Glomerular endothelial cell (primary cell): ENCODE measurements around the gene OR10T2. TPM values are rescaled to one million over a fixed set of nuclear protein-coding genes. Genes with fewer than 3 reads are reported as not detected.
"Not testable (repeated sequence)": the region's sequence is repeated elsewhere in the genome, so short reads cannot be mapped to it uniquely, and the experiment has no call there.

Experiments used
- DNase-seq: peaks from one replicate; pipeline ENCODE4 v3.0.0-alpha.2; 2011; ENCODE audit warnings: low read depth, low spot score; ENCODE audit errors: extremely low read depth
- total RNA-seq: library from RNA; depleted of rRNA; stranded (reverse); fragments of >200 nt; gene quantifications from 2 replicates; pipeline ENCODE4 v1.2.3, GENCODE V29; 2015

OR10T2 gene
- total RNA-seq, 1 donor from 2014 or later: not detected

- DNase-seq: no peak
These were observed 42.6 kb downstream of the OR10T2 start for GRCh38 chr1:158356616-158357015.

- DNase-seq: no peak
These were observed 43.4 kb downstream of the OR10T2 start for GRCh38 chr1:158355773-158356285.

GRCh38 chr1:158354255-158354654, 45.0 kb downstream of the OR10T2 start:
- DNase-seq: no peak

- DNase-seq: no peak
These were observed 45.8 kb downstream of the OR10T2 start, which contains the start of gene CD1E for GRCh38 chr1:158353303-158354075. TSS of gene CD1E (plus strand) at chr1:158353894. CDS start at chr1:158353989, 95 bp downstream.

GRCh38 chr1:158348946-158349345, 50.3 kb downstream of the OR10T2 start:
- DNase-seq: not testable (repeated sequence)

Other genes starting within 250 kb of the OR10T2 start
- gene CD1D, start 218.6 kb downstream of the OR10T2 start, total RNA-seq: 0.06 TPM in 1 of 2 replicates, not detected in the other
- gene CD1A, start 145.0 kb downstream of the OR10T2 start, total RNA-seq: not detected in 2 replicates
- not detected in 2 replicates for gene CD1C, start 109.5 kb downstream of the OR10T2 start, total RNA-seq
- gene CD1B, start 67.9 kb downstream of the OR10T2 start, total RNA-seq: not detected in 2 replicates
- not detected in 2 replicates for gene CD1E, start 45.6 kb downstream of the OR10T2 start, total RNA-seq
- not detected in 2 replicates for gene OR10K2, start 26.8 kb upstream of the OR10T2 start, total RNA-seq
- not detected in 2 replicates for gene OR10K1, start 62.4 kb upstream of the OR10T2 start, total RNA-seq
- gene OR10R2, start 72.8 kb upstream of the OR10T2 start, total RNA-seq: not detected in 2 replicates
- gene OR6Y1, start 154.9 kb upstream of the OR10T2 start, total RNA-seq: not detected in 2 replicates
- not detected in 2 replicates for gene OR6P1, start 171.1 kb upstream of the OR10T2 start, total RNA-seq
- gene OR10X1, start 180.4 kb upstream of the OR10T2 start, total RNA-seq: not detected in 2 replicates
- gene OR10Z1, start 205.8 kb upstream of the OR10T2 start, total RNA-seq: not detected in 2 replicates